GM12891 (cell line): ENCODE measurements around the gene ROR1.
A peak's percentile ranks its signal among the peaks of the same experiment; 100 is the strongest.

Experiments
- DNase-seq: peaks from one replicate; pipeline ENCODE4 v3.0.0; 2011; ENCODE audit warnings: low spot score; ENCODE audit not compliant: insufficient read length
- FAIRE-seq: peaks from 2 replicates; lab custom pipeline; 2011; peaks lifted over from hg19 to GRCh38; lab: Jason Lieb, UNC
- PAX5 ChIP-seq: IDR thresholded peaks from 2 replicates; pipeline ENCODE4 v1.6.1; 2011; ENCODE audit warnings: low read length, moderate library complexity, mild to moderate bottlenecking; ENCODE audit not compliant: insufficient read depth, severe bottlenecking
- POLR2A ChIP-seq: IDR thresholded peaks from 2 replicates; pipeline ENCODE4 v1.6.1; 2011; ENCODE audit warnings: low read depth, low read length, control low read depth
- POLR2AphosphoS5 ChIP-seq: IDR thresholded peaks from 2 replicates; pipeline ENCODE4 v1.6.1; 2011; ENCODE audit warnings: low read depth, low read length, control low read depth
- POU2F2 ChIP-seq: IDR thresholded peaks from 2 replicates; pipeline ENCODE4 v1.6.1; 2011; ENCODE audit warnings: low read depth, mild to moderate bottlenecking, control low read depth, low read length, moderate library complexity
- SPI1 ChIP-seq: IDR thresholded peaks from 2 replicates; pipeline ENCODE4 v1.6.1; 2011; ENCODE audit warnings: low read depth, low read length, control low read depth
- TAF1 ChIP-seq: IDR thresholded peaks from 2 replicates; pipeline ENCODE4 v1.6.1; 2011; ENCODE audit warnings: low read depth, low read length, control low read depth

The ROR1 gene

GRCh38 chr1:64006276-64007051 is 232.6 kb downstream of the ROR1 start:
- TF ChIP-seq POU2F2 (no peak), PAX5 (no peak), SPI1 (no peak), POLR2AphosphoS5 (no peak), TAF1 (no peak)
- FAIRE-seq (no peak), DNase-seq (no peak)

- TF ChIP-seq SPI1 (no peak), POLR2AphosphoS5 (no peak), PAX5 (no peak), POLR2A (no peak), TAF1 (no peak), POU2F2 (no peak)
- no peak for FAIRE-seq
- no peak for DNase-seq
These were observed 236.5 kb downstream of the ROR1 start for GRCh38 chr1:64010316-64010715.

GRCh38 chr1:64013395-64013794 is 239.6 kb downstream of the ROR1 start:
- DNase-seq (no peak), FAIRE-seq (no peak)
- TF ChIP-seq PAX5, result no peak

- DNase-seq (peak; percentile 10), FAIRE-seq (no peak)
- TF ChIP-seq POLR2A (no peak), POU2F2 (no peak), PAX5 (no peak), TAF1 (no peak), POLR2AphosphoS5 (no peak), SPI1 (no peak)
These were observed 246.0 kb downstream of the ROR1 start for GRCh38 chr1:64019818-64020217.

- DNase-seq (no peak), FAIRE-seq (no peak)
- TF ChIP-seq TAF1 (no peak), POU2F2 (no peak), PAX5 (no peak), SPI1 (no peak), POLR2A (no peak), POLR2AphosphoS5 (no peak)
These were observed 247.2 kb downstream of the ROR1 start for GRCh38 chr1:64021066-64021465.

DNA sequence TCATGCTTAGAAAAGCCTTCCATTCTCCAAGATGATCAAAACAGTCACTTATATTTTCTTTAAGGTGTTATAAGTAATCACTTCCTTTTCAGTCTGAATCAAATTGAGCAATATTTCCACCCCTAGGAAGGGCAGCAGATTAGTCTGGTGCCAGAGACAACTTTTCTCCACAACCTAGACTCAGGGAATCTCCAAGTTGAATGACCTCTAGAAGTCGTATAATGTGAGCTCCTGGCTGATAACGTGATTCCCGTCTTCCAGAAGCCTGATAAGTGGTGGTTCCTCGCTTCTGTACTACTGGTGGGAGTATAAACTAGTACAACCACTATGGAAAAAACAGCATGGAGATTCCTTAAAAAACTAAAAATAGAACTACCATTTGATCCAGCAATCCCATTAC is 251.2 kb downstream of the ROR1 start:
- DNase-seq, result no peak
- no peak for FAIRE-seq
- TF ChIP-seq POLR2AphosphoS5, result no peak
- TF ChIP-seq POU2F2, result no peak
- no peak for TF ChIP-seq TAF1
- no peak for TF ChIP-seq PAX5
- no peak for TF ChIP-seq POLR2A
- no peak for TF ChIP-seq SPI1

DNA sequence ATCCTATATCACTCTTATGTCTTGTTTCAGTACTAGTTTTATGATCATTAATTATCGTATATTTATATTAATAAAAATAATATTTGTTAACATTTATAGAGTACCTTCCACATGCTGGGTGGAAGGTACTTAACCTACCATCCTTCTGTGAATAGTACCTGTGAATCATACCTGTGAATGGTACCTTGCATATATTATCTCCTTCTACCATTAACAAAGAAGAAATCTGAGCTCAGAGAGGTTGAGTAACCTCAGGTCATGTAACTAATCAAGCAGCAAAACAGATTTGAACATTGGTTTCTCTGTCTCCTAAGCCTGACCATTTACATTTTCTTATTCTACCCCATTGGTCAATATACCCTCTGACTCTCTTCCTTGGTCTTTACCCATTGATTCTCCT is 255.2 kb downstream of the ROR1 start:
- no peak for TF ChIP-seq PAX5
- no peak for TF ChIP-seq POLR2A
- FAIRE-seq (no peak), DNase-seq (no peak)

DNA sequence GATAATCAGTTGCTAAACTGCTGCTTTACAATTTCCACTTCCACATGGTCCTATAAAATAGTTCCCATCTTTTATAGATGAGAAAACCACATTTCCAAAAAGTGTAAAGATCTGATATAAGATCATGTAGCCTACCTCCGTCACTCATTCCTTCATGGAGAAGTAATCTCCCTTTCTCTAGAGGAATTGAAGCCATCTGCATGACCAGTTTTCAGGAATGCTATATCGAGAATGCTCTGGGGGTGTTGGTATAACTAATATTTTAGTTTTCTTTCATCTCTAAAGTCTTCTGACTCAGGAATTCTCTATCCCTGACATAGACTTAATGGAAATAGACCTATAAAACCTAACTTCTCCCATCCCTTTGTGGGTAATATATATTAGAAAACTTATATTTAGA is 256.6 kb downstream of the ROR1 start:
- TF ChIP-seq TAF1 (no peak), SPI1 (no peak), PAX5 (no peak), POU2F2 (no peak), POLR2A (no peak), POLR2AphosphoS5 (no peak)
- FAIRE-seq (no peak), DNase-seq (no peak)

GRCh38 chr1:64031236-64031635 is 257.4 kb downstream of the ROR1 start:
- TF ChIP-seq TAF1, result no peak
- TF ChIP-seq POLR2AphosphoS5, result no peak
- TF ChIP-seq POLR2A, result no peak
- TF ChIP-seq POU2F2, result no peak
- no peak for TF ChIP-seq PAX5
- no peak for TF ChIP-seq SPI1
- no peak for DNase-seq
- FAIRE-seq, result no peak

- no peak for DNase-seq
- TF ChIP-seq SPI1, result no peak
- TF ChIP-seq POLR2AphosphoS5, result no peak
- no peak for TF ChIP-seq POU2F2
- TF ChIP-seq POLR2A, result no peak
- TF ChIP-seq PAX5, result no peak
- no peak for TF ChIP-seq TAF1
- FAIRE-seq, result no peak
These were observed 259.9 kb downstream of the ROR1 start for GRCh38 chr1:64033667-64034220.
